Lower leg skin (tissue), 4 donors: ENCODE measurements around the gene WDFY4. TPM values are rescaled to one million over a fixed set of nuclear protein-coding genes. Genes with fewer than 3 reads are reported as not detected.

Experiments used
- DNase-seq, 2 donors: peaks; one replicate each; pipeline ENCODE4 v3.0.0-alpha.2; 2019; ENCODE audit warnings: low spot score in 2 of 2
- H3K4me3 ChIP-seq: fragments of 200-600 bp; sonication (generic); 2 replicates; pipeline ENCODE4 v1.5.1; 2017; ENCODE audit warnings: mild to moderate bottlenecking, low read depth; ENCODE audit not compliant: poor library complexity, severe bottlenecking
- CTCF ChIP-seq, 3 donors: fragments of 450-650 bp; IDR thresholded peaks; one replicate each; pipeline ENCODE4 v1.5.1; 2016; ENCODE audit warnings: antibody characterized with exemption in 3 of 3, mild to moderate bottlenecking in 3 of 3, moderate library complexity in 2 of 3
- POLR2A ChIP-seq, 2 donors: fragments of 450-650 bp; IDR thresholded peaks; one replicate each; pipeline ENCODE4 v1.6.1; 2016 to 2017; ENCODE audit warnings: antibody characterized with exemption in 2 of 2, mild to moderate bottlenecking in 1 of 2, moderate library complexity in 1 of 2
- WGBS, 2 donors: methylation state at CpG; one replicate each; pipeline ENCODE4 v1.1.5; 2018; 5-methylcytosine and 5-hydroxymethylcytosine counted together
- intact Hi-C: fragments of 100-400 bp; cut with DNase I; formaldehyde crosslinking; loops from one replicate; pipeline ENCODE4 v1.15.0; 2023; ENCODE audit warnings: low total_unique reads
- microRNA-seq, 2 donors: library from miRNA; unstranded; fragments of <30 nt; microRNA quantifications; one replicate each; pipeline ENCODE4, GENCODE V29; 2016; ENCODE audit warnings: borderline replicate concordance in 2 of 2, borderline number of aligned reads in 1 of 2
- total RNA-seq, 4 donors: library from RNA; depleted of rRNA; stranded (reverse); fragments of >200 nt; gene quantifications; one replicate each; pipeline ENCODE4 v1.1.0, GENCODE V29; 2016

WDFY4 gene
- total RNA-seq, 4 donors from 2014 or later: 0.91 to 4.2 (median 1.1) TPM

- WGBS, 2 donors: 93 to 96% methylated on average over 5 to 7 of the region's 7 CpGs
- intact Hi-C loops: no loop called here
- DNase-seq: no peak
- no peak overlapping the region for H3K4me3 ChIP-seq
- TF ChIP-seq CTCF (IDR thresholded peaks at IDR 0.05) (no peak), POLR2A (IDR thresholded peaks at IDR 0.05) (no peak)
These were observed 340.8 kb downstream of the WDFY4 start for GRCh38 chr10:49025347-49025983.

- TF ChIP-seq CTCF (IDR thresholded peaks at IDR 0.05): no peak
- no peak for TF ChIP-seq POLR2A (IDR thresholded peaks at IDR 0.05)
- 79 to 88% methylated on average over 2 of the region's 2 CpGs for WGBS, 2 donors
- no peak overlapping the region for H3K4me3 ChIP-seq
- intact Hi-C loops: no loop called here
- no peak for DNase-seq
These were observed 344.0 kb downstream of the WDFY4 start for GRCh38 chr10:49028639-49029038.

DNA sequence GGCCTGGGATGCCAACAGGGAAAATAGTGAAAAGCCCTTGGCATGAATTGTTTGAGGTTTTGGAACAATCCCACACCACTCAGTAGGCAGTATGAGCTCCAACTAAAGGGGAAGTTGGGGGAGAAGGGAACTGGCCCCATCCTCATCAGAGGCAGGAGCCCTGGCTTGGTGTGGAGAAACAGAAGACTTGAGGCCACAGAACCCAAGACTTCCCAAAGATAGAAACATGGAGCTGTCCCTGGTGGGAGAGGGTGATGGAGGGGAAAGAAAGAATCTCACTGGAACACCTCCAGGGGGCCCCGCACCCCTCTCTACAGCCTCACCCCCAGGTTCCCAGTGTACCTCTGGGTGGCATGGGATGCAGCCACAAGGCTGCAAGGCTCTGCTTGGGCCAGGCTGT, 345.0 kb downstream of the WDFY4 start:
- 93% methylated on average over 1 of the region's 1 CpG; no CpG with 5 or more reads in 1 of the 2 donors for WGBS, 2 donors
- no peak for TF ChIP-seq CTCF (IDR thresholded peaks at IDR 0.05)
- no peak for TF ChIP-seq POLR2A (IDR thresholded peaks at IDR 0.05)
- intact Hi-C loops: no loop called here
- DNase-seq: no peak
- H3K4me3 ChIP-seq: no peak overlapping the region

Small RNA genes within 50 kb of the gene (microRNA-seq; reads per million reads assigned to microRNA genes)
- 0 reads per million in 2 donors for gene MIR4294

Other genes with a start within 250 kb of the WDFY4 start
- 1 to 10 TPM in 2 of 4 donors, under 1 TPM in 2; 0.46 to 3.0 (median 1.4) TPM for gene ARHGAP22, start 79.8 kb upstream of the WDFY4 start, total RNA-seq